GM21390 (cell line): ENCODE data around the gene NTRK1.

ENCODE experiments used
- ATAC-seq: cut with Tn5 transposase; IDR thresholded peaks from one replicate; pipeline ENCODE4 v1.9.1; 2021; ENCODE audit not compliant: unreplicated experiment

NTRK1 gene

DNA sequence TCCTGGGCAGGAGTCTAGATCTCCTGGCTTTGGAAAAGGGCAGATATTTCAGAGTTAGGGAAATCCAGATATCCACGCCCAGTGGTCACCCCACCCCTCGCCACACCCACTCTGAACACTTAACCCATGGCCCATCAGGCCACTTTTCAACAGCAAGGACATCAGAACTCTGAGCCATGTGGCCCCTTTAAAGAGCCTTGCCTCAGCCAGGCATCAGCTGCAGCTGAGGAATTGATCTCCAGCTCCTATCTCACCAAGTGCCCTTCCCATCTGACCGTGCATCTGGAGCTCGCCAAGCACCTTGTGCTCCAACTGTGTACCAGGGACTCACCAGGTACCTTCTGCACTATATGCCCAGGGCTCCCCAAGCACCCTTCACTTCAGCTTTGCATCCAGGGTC is 23.8 kb upstream of the NTRK1 start:
- ATAC-seq = no peak

GRCh38 chr1:156838972-156839371 is 21.7 kb upstream of the NTRK1 start:
- no peak for ATAC-seq

- ATAC-seq = no peak
Observed at GRCh38 chr1:156839426-156840109, 21.1 kb upstream of the NTRK1 start.

DNA sequence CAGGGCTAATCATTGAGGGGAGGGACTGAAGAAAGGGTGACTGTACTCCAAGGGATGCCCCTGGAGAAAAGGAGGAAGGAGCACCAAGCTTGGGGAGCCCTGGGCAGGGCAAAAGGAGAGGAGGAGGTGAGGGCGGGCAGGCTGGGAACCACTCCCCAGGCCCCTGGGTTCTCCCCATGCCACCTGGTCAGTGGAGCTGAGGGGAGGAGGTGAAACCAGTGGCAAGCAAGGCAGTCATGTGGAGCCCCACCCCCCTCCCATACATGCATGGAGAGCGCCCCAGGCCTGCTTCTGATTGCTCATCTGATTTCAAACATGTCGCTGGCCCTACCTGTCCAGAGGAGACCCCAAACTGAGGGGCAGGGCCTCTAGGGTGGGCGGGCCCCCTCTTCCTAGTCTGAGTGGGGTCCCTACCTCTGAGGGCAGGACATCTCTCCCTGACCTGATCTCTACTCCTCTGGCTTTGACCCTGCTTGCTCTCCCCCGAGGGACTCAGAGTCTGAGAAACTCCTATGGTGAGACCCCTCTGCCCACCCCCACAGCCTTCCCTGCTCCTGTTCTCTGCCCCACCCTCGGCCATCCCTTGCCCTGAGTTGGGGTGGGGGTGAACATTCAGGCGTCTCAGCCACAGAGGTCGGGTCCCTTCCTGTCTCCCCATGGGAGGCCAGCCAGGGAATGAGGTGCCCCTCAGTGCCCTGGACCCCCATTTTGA is 20.3 kb upstream of the NTRK1 start:
- ATAC-seq = no peak

DNA sequence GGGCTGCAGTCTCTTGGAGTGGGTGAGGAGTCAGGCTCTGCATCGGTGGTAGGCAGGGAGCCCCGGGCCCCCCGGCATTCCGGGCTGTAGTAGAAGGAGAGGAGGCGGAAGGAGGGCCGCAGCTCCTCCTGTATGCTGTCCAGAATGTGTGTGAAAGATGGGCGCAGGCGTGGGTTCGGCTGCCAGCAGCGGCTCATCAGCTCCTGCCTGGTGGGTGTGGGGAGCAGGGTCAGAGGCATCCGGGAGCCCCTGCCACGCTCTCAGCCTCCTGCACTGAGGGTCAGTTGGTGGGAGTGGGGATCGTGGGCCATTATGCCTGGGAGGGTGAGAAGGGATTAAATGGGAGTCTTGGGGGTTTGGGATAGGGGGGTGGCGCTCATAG is 19.8 kb upstream of the NTRK1 start:
- no peak for ATAC-seq

DNA sequence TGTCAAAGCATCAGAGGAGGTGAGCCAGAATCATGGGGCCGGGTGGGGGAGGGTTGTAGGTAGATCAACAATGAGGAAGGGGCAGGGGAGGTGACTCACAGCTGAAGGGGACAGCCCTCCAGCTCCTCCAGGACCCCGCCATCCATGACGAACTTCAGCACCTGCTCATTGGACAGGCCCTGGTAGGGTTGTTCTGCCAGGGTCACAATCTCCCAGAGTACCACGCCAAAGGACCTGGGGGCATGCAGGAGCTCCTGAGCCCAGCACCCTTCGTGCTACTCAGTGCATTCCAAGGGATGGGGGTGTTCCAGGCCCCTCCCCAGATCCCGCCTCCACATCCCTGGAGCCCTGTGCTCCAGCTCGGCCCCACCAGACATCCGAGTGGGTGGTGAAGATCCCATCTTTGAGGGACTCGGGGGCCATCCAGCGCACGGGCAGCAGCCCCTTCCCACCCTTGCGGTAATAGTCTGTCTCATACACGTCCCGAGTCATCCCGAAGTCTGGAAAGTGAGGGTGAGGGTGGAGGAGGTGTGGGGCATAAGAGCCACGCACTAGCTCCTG is 19.3 kb upstream of the NTRK1 start:
- no peak for ATAC-seq

DNA sequence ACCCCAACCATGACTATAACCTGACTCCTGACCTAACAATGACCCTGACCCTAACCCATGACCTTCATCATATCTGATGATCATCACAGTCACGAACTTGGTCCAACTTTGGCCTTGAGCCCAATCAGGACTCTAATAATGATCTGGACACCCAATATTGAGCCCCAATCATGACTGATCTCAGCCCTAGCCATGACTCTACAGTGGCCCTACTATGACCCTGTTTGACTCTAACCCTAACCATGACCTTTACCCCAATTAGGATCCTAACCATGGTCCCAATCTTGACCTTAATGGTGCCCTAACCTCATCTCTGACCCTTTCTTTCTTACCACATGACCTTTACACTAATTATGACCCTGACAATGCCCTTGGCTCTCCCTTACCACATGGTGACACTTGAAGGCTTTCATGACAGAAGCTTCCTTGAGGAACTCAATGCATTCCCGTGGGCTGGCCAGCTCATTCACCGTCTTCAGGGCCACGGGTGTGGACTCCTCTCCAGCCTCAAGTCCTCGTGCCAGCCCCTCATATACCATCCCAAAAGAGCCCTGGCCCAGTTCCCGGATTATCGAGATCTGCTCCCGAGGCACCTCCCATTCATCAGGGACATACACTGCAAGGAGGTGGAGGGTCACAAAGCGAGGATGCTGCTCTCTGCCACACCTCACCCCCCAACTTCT is 17.9 kb upstream of the NTRK1 start:
- no peak for ATAC-seq

GRCh38 chr1:156844102-156844501 is 16.6 kb upstream of the NTRK1 start:
- no peak for ATAC-seq

GRCh38 chr1:156844638-156845037 is 16.0 kb upstream of the NTRK1 start:
- no peak for ATAC-seq

GRCh38 chr1:156845055-156845952 is 15.4 kb upstream of the NTRK1 start:
- no peak for ATAC-seq

DNA sequence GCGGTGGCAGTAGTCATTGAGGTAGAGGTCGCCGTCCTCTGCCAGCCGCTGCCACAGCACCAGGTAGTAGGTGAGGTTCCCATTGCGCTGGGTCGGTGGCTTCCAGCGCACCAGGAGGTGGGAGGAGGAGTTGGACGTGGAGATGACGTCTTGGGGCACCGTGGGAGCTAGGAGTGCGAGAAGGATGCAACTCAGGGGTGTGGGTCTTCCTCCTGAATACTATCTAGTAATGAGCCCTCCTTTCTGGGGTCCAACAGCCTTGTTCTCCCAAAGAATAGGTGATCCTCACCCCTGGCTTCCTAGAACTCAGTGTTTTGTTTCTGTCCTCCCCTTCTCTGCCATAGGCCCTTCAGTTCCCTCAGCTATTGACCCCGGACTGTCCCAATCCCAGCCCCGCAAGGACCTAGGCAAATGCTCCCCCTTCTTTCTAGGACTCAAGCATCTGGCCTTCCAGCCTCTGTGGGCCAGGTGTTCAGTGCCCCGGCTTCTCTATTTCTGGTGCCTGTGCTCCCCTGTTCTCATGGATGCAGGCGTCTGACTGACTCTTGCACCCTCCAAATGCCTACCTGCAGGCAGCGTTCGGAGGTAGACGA is 14.6 kb upstream of the NTRK1 start:
- no peak for ATAC-seq

- ATAC-seq = no peak
Observed at GRCh38 chr1:156846643-156847042, 14.0 kb upstream of the NTRK1 start.

DNA sequence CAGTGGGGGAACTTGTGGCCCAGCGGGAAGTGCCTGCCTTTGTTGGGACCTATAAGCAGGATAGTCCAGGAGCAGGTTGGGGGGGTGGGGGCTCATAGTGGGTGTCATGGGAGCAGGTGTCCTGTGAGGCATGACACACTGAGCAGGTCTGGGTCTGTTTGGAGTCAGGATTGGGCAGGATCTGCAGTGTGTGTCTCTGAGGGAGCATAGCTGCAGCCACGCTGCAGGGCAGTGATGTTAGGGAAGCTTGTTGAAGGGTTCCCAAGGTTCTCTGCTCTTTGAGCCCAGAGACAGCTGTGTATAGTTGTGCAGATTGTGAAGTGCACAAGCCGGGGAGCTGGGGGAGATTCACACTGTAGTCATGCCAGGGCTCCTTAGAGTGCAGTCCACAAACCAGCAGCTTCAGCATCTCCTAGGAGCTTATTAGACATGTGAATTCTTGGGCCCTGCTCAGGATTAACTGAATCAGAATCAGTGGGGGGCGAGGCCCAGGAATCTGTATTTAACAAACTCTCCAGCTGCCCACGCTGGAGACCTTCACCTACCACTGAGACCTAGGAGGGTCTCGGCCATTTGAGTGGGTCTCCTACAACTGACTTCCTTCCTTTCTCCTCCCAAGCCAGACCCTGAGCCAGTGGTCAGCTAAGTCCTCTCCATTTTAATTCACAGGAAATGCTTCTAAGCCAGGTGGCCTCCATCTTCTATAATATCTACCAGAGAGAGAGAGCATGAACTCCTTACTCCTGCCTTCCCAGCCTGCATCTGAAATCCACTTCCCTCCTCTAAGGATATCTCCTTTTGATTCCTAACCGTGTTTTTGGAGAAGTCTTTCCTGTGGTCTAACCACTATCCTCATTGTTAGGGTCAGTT is 12.8 kb upstream of the NTRK1 start:
- no peak for ATAC-seq

DNA sequence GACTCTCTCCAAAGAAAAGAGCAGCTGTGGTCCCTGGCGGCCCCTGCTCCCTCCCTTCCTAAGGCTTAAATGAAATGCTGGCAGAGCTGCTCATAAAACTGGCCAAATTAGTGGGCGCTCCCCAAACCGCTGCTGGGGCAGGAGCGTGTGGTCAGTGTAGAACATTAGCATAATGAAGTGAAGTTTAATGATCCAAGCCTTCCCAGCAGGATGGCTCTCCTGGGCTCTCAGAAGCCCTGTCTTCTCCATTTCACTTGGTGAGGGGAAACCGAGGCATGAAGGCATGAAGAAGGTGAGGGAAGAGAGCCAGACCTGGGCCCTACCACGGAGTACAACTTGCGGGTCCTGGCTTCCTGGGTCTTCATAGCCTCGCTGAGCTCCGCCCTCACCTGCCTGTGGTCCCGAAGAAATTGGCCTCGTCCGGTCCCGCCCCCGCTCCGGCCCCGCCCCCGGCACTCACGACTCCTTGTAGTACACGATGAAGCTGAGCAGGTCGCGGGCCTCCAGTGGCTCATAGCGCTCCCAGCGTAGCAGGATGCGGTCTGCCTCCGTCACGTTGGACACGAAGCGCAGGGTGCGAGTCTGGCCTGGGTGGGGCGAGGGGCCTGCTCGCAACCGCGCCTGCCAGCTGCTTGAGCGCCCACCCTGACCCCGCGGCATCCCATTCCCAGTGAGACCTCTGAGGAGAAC is 12.1 kb upstream of the NTRK1 start:
- no peak for ATAC-seq

DNA sequence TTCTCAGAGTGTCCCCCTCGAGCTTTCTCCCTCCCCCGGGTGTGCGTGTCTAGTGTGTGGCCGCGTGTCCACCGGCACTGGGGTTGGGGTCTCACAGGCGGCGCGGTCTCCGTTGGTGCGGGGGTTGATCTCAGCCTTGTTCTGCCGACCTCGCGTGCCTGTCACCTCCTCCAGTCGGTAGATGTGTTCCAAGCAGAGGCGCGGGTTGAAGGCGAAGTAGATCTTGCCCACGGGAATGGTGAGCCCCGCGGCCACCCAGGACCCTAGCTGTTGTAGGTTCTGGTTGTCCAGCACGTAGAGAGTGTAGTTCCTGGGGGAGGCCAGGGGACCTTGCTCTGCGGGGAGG is 11.5 kb upstream of the NTRK1 start:
- no peak for ATAC-seq

- no peak for ATAC-seq
Observed at GRCh38 chr1:156851779-156852417, 8.8 kb upstream of the NTRK1 start.

DNA sequence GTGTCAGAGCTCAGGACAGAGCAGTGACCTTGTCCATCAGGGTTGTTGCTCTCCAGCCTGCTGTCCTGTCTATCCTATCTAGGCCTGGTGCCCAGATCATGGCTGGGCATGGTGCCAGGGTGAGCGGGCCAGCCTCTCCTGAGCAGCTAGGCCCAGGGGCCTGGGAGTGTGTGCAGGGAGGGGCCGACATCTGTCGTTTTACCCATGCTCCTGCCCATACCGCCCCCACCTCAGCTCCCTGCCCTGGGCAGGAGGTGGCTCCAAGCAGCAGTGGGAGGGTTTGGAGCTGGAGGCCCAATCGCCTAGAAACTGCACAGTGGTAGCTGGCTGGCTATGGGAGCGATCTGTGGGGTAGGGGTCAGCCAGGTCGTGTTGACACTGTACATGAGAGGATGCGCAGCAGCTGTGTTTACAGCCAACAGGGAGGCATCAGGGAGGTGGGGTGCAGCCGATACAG is 8.2 kb upstream of the NTRK1 start:
- ATAC-seq = no peak

GRCh38 chr1:156853761-156854160 is 6.9 kb upstream of the NTRK1 start:
- ATAC-seq = no peak

GRCh38 chr1:156854634-156855033 is 6.0 kb upstream of the NTRK1 start:
- ATAC-seq = no peak
